ENCODE data around the gene LOC128125822.
"Not testable (repeated sequence)": the region's sequence is repeated elsewhere in the genome, so short reads cannot be mapped to it uniquely, and the experiment has no call there.

The LOC128125822 gene

DNA sequence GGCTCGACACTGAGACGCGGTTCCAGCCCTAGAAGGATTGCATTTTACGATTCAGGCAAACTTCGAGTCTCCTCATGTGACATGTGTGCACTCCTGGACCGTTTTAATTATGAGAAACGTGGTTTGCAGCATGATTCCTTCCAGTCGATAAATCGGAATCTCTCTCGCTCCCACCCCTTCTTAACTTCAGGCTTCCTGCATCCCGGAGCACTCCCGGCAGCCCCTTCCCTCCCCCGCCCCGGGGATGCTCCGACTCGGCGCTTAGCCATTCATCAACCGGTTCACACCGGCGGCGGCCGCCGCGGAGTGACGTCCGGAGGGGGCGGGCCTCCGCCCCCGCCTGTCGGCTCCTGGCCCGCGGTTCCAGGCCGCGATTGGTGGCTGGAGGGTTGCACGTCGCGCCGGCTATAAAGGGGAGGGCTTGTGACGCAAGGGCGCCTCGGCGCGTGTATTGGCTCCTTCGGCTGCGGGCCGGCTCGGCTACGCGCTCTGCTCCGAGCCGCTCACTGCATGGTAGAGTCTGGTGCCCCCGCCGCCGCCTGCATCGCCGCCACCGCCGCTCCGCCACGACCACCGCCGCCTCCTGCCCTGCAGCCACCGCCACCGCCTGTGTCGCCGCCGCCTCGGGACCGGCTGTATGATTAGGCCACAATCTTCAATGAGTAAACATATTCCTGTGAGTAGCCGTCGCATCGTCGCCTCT lies at the start of gene LOC128125822, which contains the start of gene PTP4A1:
Gene LOC128125822, plus strand, starts transcription at position 437 of the 703 bp plus-strand sequence.
Gene PTP4A1, plus strand, starts transcription at position 437 of the 703 bp plus-strand sequence. CDS start 4,401 bp downstream, outside the sequence.
- peak; percentile 88 for DNase-seq (ENCODE audit: low spot score)

- not testable (repeated sequence) for DNase-seq (ENCODE audit: low spot score)
Observed at GRCh38 chr6:63522911-63523287, 49.4 kb upstream of the LOC128125822 start.

GRCh38 chr6:63523630-63524029 lies 48.6 kb upstream of the LOC128125822 start:
- DNase-seq (ENCODE audit: low spot score) = no peak

GRCh38 chr6:63525186-63525878 lies 46.9 kb upstream of the LOC128125822 start:
- no peak for DNase-seq (ENCODE audit: low spot score)

GRCh38 chr6:63526931-63527330 lies 45.3 kb upstream of the LOC128125822 start:
- DNase-seq (ENCODE audit: low spot score) = no peak

GRCh38 chr6:63527658-63528514 lies 44.4 kb upstream of the LOC128125822 start:
- DNase-seq (ENCODE audit: low spot score) = no peak

- no peak for DNase-seq (ENCODE audit: low spot score)
Observed at GRCh38 chr6:63529498-63529897, 42.8 kb upstream of the LOC128125822 start.

DNA sequence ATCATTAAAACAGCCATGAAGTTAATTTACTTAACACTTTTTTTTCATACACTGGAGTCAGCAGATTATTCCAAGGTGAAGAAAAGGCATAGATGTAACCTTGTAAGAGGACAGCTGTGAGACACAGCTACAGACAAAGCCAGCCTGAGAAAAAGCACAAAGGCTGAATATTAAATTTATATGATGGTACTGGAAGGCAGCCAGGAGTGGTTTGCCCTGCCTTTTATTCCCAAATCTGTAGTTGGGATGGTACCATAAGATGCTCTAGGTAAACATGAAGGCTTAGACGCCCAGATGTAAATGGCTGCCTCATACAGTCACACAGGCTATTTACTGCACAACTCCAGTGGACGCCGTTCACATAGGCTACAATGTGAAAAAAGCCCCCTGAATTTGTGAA lies 42.1 kb upstream of the LOC128125822 start:
- no peak for DNase-seq (ENCODE audit: low spot score)

- no peak for DNase-seq (ENCODE audit: low spot score)
Observed at GRCh38 chr6:63530991-63531390, 41.3 kb upstream of the LOC128125822 start.

DNA sequence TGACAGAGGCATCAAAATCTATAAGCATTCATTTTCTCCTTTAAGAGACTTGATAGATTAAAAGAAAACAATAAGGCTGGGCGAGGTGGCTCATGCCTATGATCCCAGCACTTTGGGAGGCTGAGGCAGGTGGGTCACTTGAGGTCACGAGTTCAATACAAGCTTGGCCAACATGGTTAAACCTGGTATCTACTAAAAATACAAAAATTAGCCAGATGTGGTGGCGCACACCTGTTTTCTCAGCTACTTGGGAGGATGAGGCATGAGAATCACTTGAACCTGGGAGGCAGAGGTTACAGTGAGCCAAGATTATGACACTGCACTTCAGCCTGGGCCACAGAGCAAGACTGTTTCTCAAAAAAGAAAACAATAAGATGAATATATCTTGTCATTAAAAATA lies 39.3 kb upstream of the LOC128125822 start:
- DNase-seq (ENCODE audit: low spot score) = no peak

DNA sequence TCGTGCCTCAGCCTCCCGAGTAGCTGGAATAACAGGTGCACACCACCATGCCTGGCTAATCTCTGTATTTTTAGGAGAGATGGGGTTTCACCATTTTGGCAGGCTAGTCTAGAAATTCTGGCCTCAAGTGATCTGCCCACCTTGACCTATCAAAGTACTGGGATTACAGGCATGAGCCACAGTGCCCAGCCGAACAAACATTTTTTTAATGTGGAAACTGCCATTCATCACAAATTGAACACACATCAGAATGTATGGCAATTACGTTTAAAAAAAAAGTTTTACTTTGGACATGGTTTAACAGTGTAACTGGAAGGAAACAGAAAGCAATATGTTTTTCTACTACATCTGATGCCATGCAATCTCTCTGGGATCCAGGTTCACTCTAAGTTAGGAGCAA lies 38.3 kb upstream of the LOC128125822 start:
- DNase-seq (ENCODE audit: low spot score) = no peak

DNA sequence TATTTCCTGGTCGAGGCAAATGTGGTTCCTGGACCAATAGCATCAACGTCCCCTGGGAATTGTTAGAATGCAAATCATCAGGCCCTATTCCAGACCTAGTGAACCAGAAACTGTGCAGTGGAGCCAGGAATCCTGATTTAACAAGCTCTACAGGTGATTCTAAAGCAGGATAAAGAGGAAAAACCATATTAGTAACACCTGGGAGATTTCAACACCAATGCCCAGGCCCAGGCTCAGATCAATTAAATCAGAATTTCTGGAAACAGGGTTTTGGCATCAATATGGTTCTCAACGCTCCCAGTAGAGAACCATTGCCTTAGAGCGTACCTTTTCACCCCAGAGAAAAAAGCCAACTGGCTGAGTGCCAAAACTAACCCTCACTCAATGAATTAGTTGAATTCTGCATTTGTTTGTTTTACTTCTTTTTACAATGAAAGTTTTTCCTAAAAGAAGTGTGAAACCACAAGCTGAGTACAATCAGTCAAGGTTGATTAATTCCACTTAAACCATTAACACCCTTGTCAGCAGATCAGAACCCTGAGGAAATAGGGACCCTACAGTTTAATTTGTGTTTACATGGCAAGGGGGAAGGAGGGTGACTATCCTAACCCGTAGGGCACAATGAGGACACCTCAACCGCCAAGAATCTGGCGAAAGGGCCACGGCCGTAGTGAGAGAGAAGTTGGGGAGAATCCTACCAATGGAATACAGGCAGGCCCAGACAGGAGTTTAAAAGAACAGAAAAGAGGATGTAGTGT lies 34.9 kb upstream of the LOC128125822 start:
- no peak for DNase-seq (ENCODE audit: low spot score)

- DNase-seq (ENCODE audit: low spot score) = no peak
Observed at GRCh38 chr6:63537959-63538300, 34.4 kb upstream of the LOC128125822 start.

DNA sequence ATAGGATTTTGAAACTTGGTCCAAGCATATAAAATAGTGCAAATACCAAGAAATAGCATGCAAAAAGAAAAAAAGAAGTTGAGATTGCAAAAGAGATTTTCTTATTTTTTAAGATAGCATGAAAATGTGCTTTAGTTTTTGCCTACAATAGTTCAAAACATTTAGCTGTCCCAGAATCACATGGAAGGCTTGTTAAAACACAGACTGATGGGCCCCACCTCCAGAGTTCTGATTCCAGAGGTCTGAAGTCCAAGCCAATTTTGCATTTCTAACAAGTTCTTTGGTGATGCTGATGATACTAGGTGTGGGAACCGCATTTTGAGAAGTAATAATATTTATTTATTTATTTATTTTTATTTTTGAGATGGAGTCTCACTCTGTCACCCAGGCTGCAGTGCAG lies 33.7 kb upstream of the LOC128125822 start:
- no peak for DNase-seq (ENCODE audit: low spot score)

DNA sequence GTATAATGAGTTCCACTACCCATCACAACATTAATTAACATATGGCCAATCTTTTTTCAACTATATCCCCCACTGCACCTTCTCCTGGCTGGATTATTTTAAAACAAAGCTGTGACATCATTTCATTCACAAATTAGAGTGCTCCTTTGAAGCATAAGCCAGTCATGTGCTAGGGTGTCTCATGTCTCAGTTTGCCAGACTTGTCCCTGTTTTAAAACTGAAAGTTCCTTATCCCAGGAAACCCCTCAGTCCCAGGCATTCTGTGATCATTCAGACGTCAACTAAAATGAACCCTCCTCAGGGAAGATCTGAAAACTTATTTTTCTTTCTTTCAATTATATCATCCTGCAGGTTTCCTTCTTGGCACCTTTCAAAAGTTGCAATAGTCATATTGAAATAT lies 29.3 kb upstream of the LOC128125822 start:
- no peak for DNase-seq (ENCODE audit: low spot score)

- no peak for DNase-seq (ENCODE audit: low spot score)
Observed at GRCh38 chr6:63543982-63544381, 28.3 kb upstream of the LOC128125822 start.

DNA sequence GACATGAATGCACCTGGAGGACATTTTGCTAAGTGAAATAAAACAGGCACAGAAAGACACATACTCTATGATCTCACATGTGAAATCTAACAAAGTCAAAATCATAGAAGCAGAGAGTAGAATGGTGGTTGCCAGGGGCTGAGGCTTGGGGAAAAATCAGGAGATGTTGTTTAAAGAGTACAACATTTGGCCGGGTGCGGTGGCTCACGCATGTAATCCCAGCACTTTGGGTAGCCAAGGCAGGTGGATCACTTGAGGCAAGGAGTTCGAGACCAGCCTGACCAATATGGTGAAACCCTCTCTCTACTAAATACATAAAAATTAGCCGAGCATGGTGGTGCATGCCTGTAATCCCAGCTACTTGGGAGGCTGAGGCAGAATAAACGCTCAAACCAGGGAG lies 26.0 kb upstream of the LOC128125822 start:
- DNase-seq (ENCODE audit: low spot score) = no peak

GRCh38 chr6:63546697-63547096 lies 25.6 kb upstream of the LOC128125822 start:
- DNase-seq (ENCODE audit: low spot score) = no peak

GRCh38 chr6:63549076-63549475 lies 23.2 kb upstream of the LOC128125822 start:
- DNase-seq (ENCODE audit: low spot score) = no peak

DNA sequence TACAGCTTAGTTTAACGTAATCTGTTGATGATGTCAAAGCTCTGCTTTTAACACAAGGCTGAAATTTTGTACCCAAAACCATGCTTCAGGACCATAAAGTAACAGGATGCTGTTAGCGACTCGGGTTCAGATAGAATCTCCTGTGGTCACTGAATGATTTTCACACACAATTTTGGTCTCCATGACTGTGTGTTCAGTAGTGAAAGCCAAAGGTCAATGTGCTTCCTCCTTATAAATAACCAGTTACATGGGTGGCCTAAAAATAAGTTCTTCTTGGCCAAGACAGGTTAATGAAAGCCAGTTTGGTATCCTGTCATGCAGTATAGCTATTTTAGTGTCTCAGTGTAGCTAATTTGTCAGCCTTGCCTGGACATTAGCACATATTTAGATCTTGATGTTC lies 19.1 kb upstream of the LOC128125822 start:
- DNase-seq (ENCODE audit: low spot score) = no peak

- DNase-seq (ENCODE audit: low spot score) = no peak
Observed at GRCh38 chr6:63553900-63554299, 18.4 kb upstream of the LOC128125822 start.

GRCh38 chr6:63554782-63555181 lies 17.5 kb upstream of the LOC128125822 start:
- no peak for DNase-seq (ENCODE audit: low spot score)
